Measurements from ENCODE around the gene KMT5C.
A peak's percentile ranks its signal among the peaks of the same experiment; 100 is the strongest.

KMT5C gene

GRCh38 chr19:55339105-55339888 is at the start of gene KMT5C:
TSS of gene KMT5C (plus strand) at chr19:55339876. CDS start at chr19:55341937, 2,061 bp downstream.
- no peak for TF ChIP-seq ZNF274 (IDR thresholded peaks at IDR 0.05; ENCODE audit: low read depth, low read length)
- peak within 1 kb of the TSS; percentile 73 for H3K4me3 ChIP-seq (ENCODE audit: low read length)

DNA sequence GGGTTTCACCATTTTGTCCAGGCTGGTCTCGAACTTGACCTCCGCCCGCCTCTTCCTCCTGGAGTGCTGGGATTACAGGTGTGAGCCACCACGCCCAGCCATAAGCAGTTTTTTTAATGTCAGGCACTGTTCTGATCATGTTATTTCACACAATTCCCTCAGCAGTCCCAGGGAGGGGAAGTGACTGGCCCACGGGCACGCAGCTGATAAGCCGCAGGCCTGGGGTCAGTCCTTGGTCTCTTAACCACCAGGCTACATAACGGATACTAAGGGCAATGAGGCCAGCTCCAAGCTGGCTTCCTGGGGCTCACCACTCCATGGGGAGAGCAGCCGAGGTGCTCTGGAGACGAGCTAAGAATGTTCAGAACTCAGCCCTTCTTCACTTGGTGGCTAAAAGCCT is 42.4 kb upstream of the KMT5C start:
- TF ChIP-seq ZNF274 (IDR thresholded peaks at IDR 0.05; ENCODE audit: low read depth, low read length), result no peak

GRCh38 chr19:55299991-55300390 is 39.7 kb upstream of the KMT5C start:
- H3K4me3 ChIP-seq (ENCODE audit: low read length), result no peak overlapping the region
- no peak for TF ChIP-seq ZNF274 (IDR thresholded peaks at IDR 0.05; ENCODE audit: low read depth, low read length)

More for the DNA sequence above, 42.4 kb upstream of the KMT5C start:
- no peak overlapping the region for H3K4me3 ChIP-seq (ENCODE audit: low read length)

DNA sequence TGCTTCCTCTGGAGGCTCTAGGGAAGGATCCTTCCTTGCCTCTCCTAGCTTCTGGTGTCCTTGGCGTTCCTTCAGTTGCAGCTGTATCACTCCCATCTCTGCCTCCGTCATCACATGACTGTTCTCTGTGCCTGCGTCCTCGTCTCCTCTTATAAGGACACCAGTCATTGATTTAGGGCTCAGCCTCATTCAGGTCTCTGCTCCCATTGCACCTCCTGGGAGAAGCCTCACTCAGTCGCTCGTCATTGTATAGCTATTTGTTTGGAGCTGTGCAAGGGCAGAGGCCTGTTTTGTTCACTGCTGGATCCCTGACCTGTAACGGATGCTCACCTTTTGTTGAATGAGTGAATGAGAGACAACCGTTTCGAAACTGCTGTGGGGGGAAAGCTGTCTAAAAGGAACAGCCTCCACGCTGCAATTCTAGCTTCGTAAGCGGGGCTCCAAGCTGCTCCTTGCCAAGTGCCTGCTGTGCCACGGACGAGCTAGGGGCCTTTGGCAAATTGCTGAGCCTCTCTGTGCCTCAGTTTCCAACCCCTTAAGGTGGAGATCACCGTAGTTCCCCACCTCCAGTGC is 38.7 kb upstream of the KMT5C start:
- no peak for TF ChIP-seq ZNF274 (IDR thresholded peaks at IDR 0.05; ENCODE audit: low read depth, low read length)
- no peak overlapping the region for H3K4me3 ChIP-seq (ENCODE audit: low read length)

DNA sequence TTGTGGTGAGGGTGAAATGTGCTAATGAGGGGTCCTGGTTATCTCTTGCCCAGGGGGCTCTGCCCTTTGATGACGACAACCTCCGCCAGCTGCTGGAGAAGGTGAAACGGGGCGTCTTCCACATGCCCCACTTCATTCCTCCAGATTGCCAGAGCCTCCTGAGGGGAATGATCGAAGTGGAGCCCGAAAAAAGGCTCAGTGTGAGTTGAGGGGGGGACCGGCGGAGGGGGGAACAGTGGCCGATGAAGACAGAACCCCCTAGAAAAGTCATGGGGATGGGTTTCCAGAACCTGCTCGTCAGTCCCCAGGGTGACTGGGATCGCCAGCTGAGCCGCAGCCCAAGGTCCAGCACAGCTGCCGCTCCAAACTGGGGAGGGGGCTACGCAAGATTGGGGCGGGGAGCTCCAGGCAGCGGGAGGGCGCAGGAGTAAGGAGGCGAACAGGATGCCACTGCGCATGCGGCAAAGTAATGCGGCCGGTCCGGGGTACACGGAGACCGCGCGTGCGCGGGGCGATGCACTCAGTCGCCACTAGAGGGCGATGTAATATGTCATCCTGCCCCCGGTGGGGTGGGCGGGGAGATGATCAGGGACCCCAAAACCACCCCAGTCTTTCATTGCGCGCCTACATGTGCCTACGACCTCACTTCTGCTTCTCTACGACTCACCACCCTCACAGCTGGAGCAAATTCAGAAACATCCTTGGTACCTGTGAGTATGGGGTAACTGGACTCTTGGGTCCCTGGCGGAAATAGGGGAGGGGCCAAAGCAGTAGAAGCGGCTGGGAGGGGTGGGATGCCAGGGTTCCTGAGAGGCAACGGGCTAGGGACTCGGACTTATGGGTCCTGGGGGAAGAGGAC is 38.0 kb upstream of the KMT5C start:
- no peak for TF ChIP-seq ZNF274 (IDR thresholded peaks at IDR 0.05; ENCODE audit: low read depth, low read length)
- peak overlapping the region; percentile 25; the same call in 1 of the 2 replicates for H3K4me3 ChIP-seq (ENCODE audit: low read length)

GRCh38 chr19:55302318-55302703 is 37.4 kb upstream of the KMT5C start:
- no peak for TF ChIP-seq ZNF274 (IDR thresholded peaks at IDR 0.05; ENCODE audit: low read depth, low read length)
- H3K4me3 ChIP-seq (ENCODE audit: low read length), result no peak overlapping the region; the same call in 1 of the 2 replicates

DNA sequence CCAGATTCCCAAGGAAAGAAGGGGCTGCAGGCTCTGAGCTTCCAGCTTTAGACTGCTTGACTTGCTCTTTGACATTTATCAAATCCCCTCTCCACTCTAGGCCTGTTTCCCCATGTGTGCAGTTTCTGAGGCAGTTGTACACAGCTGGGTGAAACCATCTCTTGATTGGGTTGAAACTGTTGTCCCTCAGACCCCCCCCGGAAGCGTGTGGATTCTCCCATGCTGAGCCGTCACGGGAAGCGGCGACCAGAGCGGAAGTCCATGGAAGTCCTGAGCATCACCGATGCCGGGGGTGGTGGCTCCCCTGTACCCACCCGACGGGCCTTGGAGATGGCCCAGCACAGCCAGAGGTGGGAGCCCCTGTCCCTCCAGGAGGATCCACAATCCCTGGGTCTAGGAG is 36.2 kb upstream of the KMT5C start:
- no peak overlapping the region for H3K4me3 ChIP-seq (ENCODE audit: low read length)
- no peak for TF ChIP-seq ZNF274 (IDR thresholded peaks at IDR 0.05; ENCODE audit: low read depth, low read length)

DNA sequence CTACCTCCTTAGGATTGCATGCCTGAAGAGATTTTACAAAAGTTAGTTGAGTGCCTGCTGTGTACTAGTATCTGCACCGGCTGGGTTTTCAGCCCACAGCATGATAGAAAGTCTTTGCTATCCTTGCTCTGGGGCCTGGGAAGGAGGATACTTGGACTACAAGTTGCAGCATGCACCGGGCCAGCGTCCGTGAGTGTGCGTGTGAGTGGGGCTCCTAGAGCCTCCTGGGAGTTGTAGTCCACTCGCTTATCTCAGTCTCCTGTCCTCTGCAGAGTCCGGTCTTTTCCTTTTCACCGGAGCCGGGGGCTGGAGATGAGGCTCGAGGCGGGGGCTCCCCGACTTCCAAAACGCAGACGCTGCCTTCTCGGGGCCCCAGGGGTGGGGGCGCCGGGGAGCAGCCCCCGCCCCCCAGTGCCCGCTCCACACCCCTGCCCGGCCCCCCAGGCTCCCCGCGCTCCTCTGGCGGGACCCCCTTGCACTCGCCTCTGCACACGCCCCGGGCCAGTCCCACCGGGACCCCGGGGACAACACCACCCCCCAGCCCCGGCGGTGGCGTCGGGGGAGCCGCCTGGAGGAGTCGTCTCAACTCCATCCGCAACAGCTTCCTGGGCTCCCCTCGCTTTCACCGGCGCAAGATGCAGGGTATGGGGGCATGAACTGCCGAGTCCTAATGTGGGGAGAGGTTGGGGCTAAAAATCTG is 35.2 kb upstream of the KMT5C start:
- no peak for TF ChIP-seq ZNF274 (IDR thresholded peaks at IDR 0.05; ENCODE audit: low read depth, low read length)
- no peak overlapping the region for H3K4me3 ChIP-seq (ENCODE audit: low read length)

GRCh38 chr19:55304980-55305379 is 34.7 kb upstream of the KMT5C start:
- no peak for TF ChIP-seq ZNF274 (IDR thresholded peaks at IDR 0.05; ENCODE audit: low read depth, low read length)
- H3K4me3 ChIP-seq (ENCODE audit: low read length), result no peak overlapping the region

- no peak overlapping the region for H3K4me3 ChIP-seq (ENCODE audit: low read length)
- TF ChIP-seq ZNF274 (IDR thresholded peaks at IDR 0.05; ENCODE audit: low read depth, low read length), result no peak
Observed at GRCh38 chr19:55305491-55305890, 34.2 kb upstream of the KMT5C start.

- no peak overlapping the region for H3K4me3 ChIP-seq (ENCODE audit: low read length)
- no peak for TF ChIP-seq ZNF274 (IDR thresholded peaks at IDR 0.05; ENCODE audit: low read depth, low read length)
Observed at GRCh38 chr19:55305983-55306562, 33.6 kb upstream of the KMT5C start.

DNA sequence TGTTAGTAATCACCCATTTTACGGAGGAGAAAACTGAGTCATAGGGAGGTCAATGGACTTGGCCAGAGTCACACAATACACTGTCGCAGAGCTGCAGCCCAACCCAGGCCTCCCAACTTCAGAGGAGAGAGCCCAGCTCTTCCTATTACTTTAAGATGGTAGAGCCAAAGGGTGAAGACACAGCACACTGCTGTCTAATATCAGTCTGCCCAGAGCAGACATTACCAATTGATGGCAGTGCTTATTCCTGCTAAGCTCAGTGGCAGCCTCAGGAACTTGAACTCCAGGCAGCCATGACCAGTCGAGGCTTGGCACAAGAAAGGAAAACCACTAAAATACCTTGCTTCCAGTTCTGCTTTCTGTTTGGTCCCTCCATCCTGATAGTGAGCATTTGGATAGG is 33.0 kb upstream of the KMT5C start:
- no peak for TF ChIP-seq ZNF274 (IDR thresholded peaks at IDR 0.05; ENCODE audit: low read depth, low read length)

DNA sequence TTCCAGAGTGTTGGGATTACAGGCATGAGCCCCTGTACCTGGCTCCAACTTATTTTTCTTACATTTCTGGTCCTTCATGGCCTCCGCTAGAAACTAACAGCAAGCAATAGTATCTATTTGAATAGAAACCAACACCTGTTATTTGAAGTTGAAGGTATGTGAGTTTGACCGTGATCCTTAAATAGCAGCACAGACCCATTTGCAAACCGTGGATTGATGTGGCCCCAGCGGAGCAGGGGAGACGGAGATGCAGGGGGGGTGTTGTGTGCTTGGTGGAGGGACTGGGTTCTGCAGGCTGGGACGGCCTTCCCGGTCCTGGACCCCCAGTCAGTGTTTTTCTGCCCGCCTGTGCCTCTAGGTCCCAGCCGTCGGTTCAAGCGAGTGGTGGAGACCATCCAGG is 31.4 kb upstream of the KMT5C start:
- no peak overlapping the region for H3K4me3 ChIP-seq (ENCODE audit: low read length)
- no peak for TF ChIP-seq ZNF274 (IDR thresholded peaks at IDR 0.05; ENCODE audit: low read depth, low read length)

More for the DNA sequence above, 33.0 kb upstream of the KMT5C start:
- no peak overlapping the region for H3K4me3 ChIP-seq (ENCODE audit: low read length)

- no peak for TF ChIP-seq ZNF274 (IDR thresholded peaks at IDR 0.05; ENCODE audit: low read depth, low read length)
- H3K4me3 ChIP-seq (ENCODE audit: low read length), result no peak overlapping the region
Observed at GRCh38 chr19:55309448-55309847, 30.2 kb upstream of the KMT5C start.
